Amniotic epithelial cell (primary cell): ENCODE results near the gene EFCAB8.
"Not testable (repeated sequence)": the region's sequence is repeated elsewhere in the genome, so short reads cannot be mapped to it uniquely, and the experiment has no call there.

ENCODE experiments used
- DNase-seq: peaks from one replicate; pipeline ENCODE4 v3.0.0-alpha.2; 2010; ENCODE audit warnings: low read depth

Gene EFCAB8

GRCh38 chr20:32972181-32973076, 113.7 kb downstream of the EFCAB8 start:
- no peak for DNase-seq

- DNase-seq = no peak
Measured at GRCh38 chr20:32973077-32973717, 114.5 kb downstream of the EFCAB8 start.

GRCh38 chr20:32974204-32975064, 115.7 kb downstream of the EFCAB8 start:
- DNase-seq = not testable (repeated sequence)

- DNase-seq = not testable (repeated sequence)
Measured at GRCh38 chr20:32975121-32975520, 116.4 kb downstream of the EFCAB8 start.

- no peak for DNase-seq
Measured at GRCh38 chr20:32975698-32976674, 117.3 kb downstream of the EFCAB8 start.

GRCh38 chr20:32976746-32977145, 118.0 kb downstream of the EFCAB8 start:
- no peak for DNase-seq

- DNase-seq = no peak
Measured at GRCh38 chr20:32977281-32978008, 118.7 kb downstream of the EFCAB8 start.

GRCh38 chr20:32978009-32978335, 119.2 kb downstream of the EFCAB8 start:
- no peak for DNase-seq

- DNase-seq = no peak
Measured at GRCh38 chr20:32979201-32979998, 120.7 kb downstream of the EFCAB8 start.

GRCh38 chr20:32980131-32980941, 121.6 kb downstream of the EFCAB8 start:
- DNase-seq = peak; percentile 4

GRCh38 chr20:32980990-32981389, 122.3 kb downstream of the EFCAB8 start:
- no peak for DNase-seq

GRCh38 chr20:32982617-32983458, 124.1 kb downstream of the EFCAB8 start:
- no peak for DNase-seq

- DNase-seq = no peak
Measured at GRCh38 chr20:32983459-32984112, 124.9 kb downstream of the EFCAB8 start.

GRCh38 chr20:32984196-32984595, 125.5 kb downstream of the EFCAB8 start:
- no peak for DNase-seq

GRCh38 chr20:32984631-32985354, 126.1 kb downstream of the EFCAB8 start:
- DNase-seq = no peak

GRCh38 chr20:32985596-32985995, 126.9 kb downstream of the EFCAB8 start:
- no peak for DNase-seq
